Suprapubic skin (tissue), 4 donors: ENCODE measurements around the gene KCNJ16.

ENCODE experiments used
- CTCF ChIP-seq, 2 donors: fragments of 200-600 bp in 1 of 2; fragments of 450-650 bp in 1 of 2; sonication (generic) in 1 of 2; IDR thresholded peaks; one replicate each; pipeline ENCODE4 v1.5.1; 2016 to 2019; ENCODE audit warnings: antibody characterized with exemption in 2 of 2, mild to moderate bottlenecking in 1 of 2, moderate library complexity in 1 of 2
- EP300 ChIP-seq: sonication (generic); formaldehyde crosslinking; IDR thresholded peaks from one replicate; pipeline ENCODE4 v1.6.1; 2017; ENCODE audit warnings: antibody characterized with exemption
- POLR2A ChIP-seq, 2 donors: fragments of 450-650 bp; IDR thresholded peaks; one replicate each; pipeline ENCODE4 v1.6.1; 2017; ENCODE audit warnings: antibody characterized with exemption in 2 of 2, mild to moderate bottlenecking in 2 of 2, moderate library complexity in 2 of 2
- POLR2AphosphoS5 ChIP-seq, 3 donors: sonication (generic); formaldehyde crosslinking; IDR thresholded peaks; one replicate each; pipeline ENCODE4 v1.6.1; 2017; ENCODE audit warnings: antibody characterized with exemption in 3 of 3

DNA sequence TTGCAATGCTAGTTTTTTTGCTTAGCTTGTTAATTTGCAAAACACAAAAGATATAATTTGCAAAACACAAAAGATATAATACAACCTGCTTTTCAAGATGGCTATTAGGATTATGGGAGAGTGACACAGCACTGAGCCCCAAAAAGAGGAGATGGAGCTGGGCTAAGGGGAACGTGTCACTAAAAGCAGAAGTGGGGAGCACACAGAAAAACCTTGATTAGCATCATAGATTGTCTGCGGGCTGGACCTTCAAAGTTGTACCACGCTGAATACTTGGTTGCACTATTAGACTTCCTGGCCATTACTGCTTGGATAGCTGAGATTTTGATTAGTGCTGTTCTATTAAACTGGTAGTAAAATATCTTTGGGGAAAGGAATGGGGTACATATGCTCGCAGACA is 36.2 kb downstream of the KCNJ16 start:
- TF ChIP-seq EP300 (no peak), CTCF (IDR thresholded peaks at IDR 0.05) (no peak), POLR2A (IDR thresholded peaks at IDR 0.05) (no peak), POLR2AphosphoS5 (IDR thresholded peaks at IDR 0.05) (no peak)
